Neuronal stem cell (in vitro differentiated cells): ENCODE measurements around the gene USF2.

Experiments used
- DNase-seq: peaks from one replicate; pipeline ENCODE4 v3.0.0-alpha.2; 2013; ENCODE audit warnings: low spot score
- H2AFZ ChIP-seq: one replicate; pipeline ENCODE4 v1.6.1; 2013; ENCODE audit warnings: mild to moderate bottlenecking, low read length, inconsistent platforms
- H2AK5ac ChIP-seq: 2 replicates; pipeline ENCODE4 v1.6.1; 2013; ENCODE audit warnings: low read depth, mild to moderate bottlenecking, inconsistent platforms, low read length, moderate library complexity, mixed read lengths
- H2BK120ac ChIP-seq: 2 replicates; pipeline ENCODE4 v1.6.1; 2013; ENCODE audit warnings: low read depth, mild to moderate bottlenecking, inconsistent platforms, low read length, moderate library complexity, mixed read lengths
- H2BK12ac ChIP-seq: one replicate; pipeline ENCODE4 v1.6.1; 2013; ENCODE audit warnings: low read length, inconsistent platforms
- H2BK15ac ChIP-seq: 2 replicates; pipeline ENCODE4 v1.6.1; 2013; ENCODE audit warnings: mild to moderate bottlenecking, low read length, inconsistent platforms, mixed read lengths
- H2BK5ac ChIP-seq: one replicate; pipeline ENCODE4 v1.6.1; 2013; ENCODE audit warnings: inconsistent platforms, mild to moderate bottlenecking, low read length, moderate library complexity
- H3K14ac ChIP-seq: one replicate; pipeline ENCODE4 v1.6.1; 2013; ENCODE audit warnings: low read length, inconsistent platforms
- H3K18ac ChIP-seq: 2 replicates; pipeline ENCODE4 v1.6.1; 2013; ENCODE audit warnings: low read length, inconsistent platforms
- H3K23ac ChIP-seq: 2 replicates; pipeline ENCODE4 v1.6.1; 2013; ENCODE audit warnings: low read depth, mild to moderate bottlenecking, mixed read lengths, low read length, inconsistent platforms; ENCODE audit not compliant: poor library complexity
- H3K27ac ChIP-seq: replicated peaks from 3 replicates; pipeline ENCODE4 v1.5.1; 2013; ENCODE audit warnings: low read length, inconsistent platforms
- H3K27me3 ChIP-seq, 3 experiments: 2 replicates each; pipeline ENCODE4 v1.6.1; 2013; ENCODE audit warnings: low read length in 3 of 3, mild to moderate bottlenecking in 2 of 3, inconsistent platforms in 1 of 3, low read depth in 1 of 3, mixed read lengths in 1 of 3, moderate library complexity in 1 of 3; ENCODE audit not compliant: control insufficient read depth in 3 of 3, insufficient read depth in 3 of 3
- H3K36me3 ChIP-seq, 2 donors: replicated peaks in 1 of 2; 2 replicates each; pipeline ENCODE4 v1.6.1; 2013; ENCODE audit warnings: low read length in 2 of 2; ENCODE audit not compliant: control insufficient read depth in 2 of 2, insufficient read depth in 2 of 2
- H3K4ac ChIP-seq: 2 replicates; pipeline ENCODE4 v1.6.1; 2013; ENCODE audit warnings: inconsistent platforms, mild to moderate bottlenecking, low read length, moderate library complexity
- H3K4me1 ChIP-seq, 2 donors: 1 replicate in 1 of 2; 2 replicates in 1 of 2; pipeline ENCODE4 v1.6.1; 2013; ENCODE audit warnings: low read length in 2 of 2, low read depth in 1 of 2; ENCODE audit not compliant: control insufficient read depth in 2 of 2, insufficient read depth in 1 of 2
- H3K4me2 ChIP-seq: one replicate; pipeline ENCODE4 v1.6.1; 2013; ENCODE audit warnings: mild to moderate bottlenecking, low read length, inconsistent platforms; ENCODE audit not compliant: insufficient read depth, poor library complexity, severe bottlenecking
- H3K4me3 ChIP-seq, 2 donors: 2 replicates each; pipeline ENCODE4 v1.5.1; 2013; ENCODE audit warnings: low read length in 2 of 2, mild to moderate bottlenecking in 2 of 2, inconsistent platforms in 1 of 2, moderate library complexity in 1 of 2
- H3K79me1 ChIP-seq: one replicate; pipeline ENCODE4 v1.6.1; 2013; ENCODE audit warnings: low read depth, mild to moderate bottlenecking, inconsistent platforms, low read length, moderate library complexity
- H3K9ac ChIP-seq: one replicate; pipeline ENCODE4 v1.6.1; 2013; ENCODE audit warnings: mild to moderate bottlenecking, low read depth, low read length, inconsistent platforms; ENCODE audit not compliant: poor library complexity
- H3K9me3 ChIP-seq, 2 donors: replicated peaks in 1 of 2; 2 replicates each; pipeline versions ENCODE3 to v1.6.1; 2013; ENCODE audit warnings: low read length in 2 of 2, mild to moderate bottlenecking in 2 of 2, inconsistent platforms in 1 of 2, low read depth in 1 of 2, mixed read lengths in 1 of 2, moderate library complexity in 1 of 2; ENCODE audit not compliant: control insufficient read depth in 2 of 2, insufficient read depth in 1 of 2
- H4K8ac ChIP-seq: one replicate; pipeline ENCODE4 v1.6.1; 2013; ENCODE audit warnings: low read depth, mild to moderate bottlenecking, inconsistent platforms, low read length, moderate library complexity
- H4K91ac ChIP-seq: one replicate; pipeline ENCODE4 v1.6.1; 2013; ENCODE audit warnings: low read length, low read depth, mild to moderate bottlenecking, inconsistent platforms; ENCODE audit not compliant: poor library complexity
- WGBS, 2 donors: extraction: QIAGEN DNeasy Blood & Tissue Kit; methylation state at CpG; one replicate each; pipeline ENCODE4 v1.1.7; 2013; ENCODE audit warnings: missing lambda C conversion rate in 2 of 2, mixed read lengths in 1 of 2; ENCODE audit not compliant: insufficient read length in 2 of 2, insufficient replicate concordance in 1 of 2; ENCODE audit errors: extremely low coverage in 2 of 2; 5-methylcytosine and 5-hydroxymethylcytosine counted together

Gene USF2

GRCh38 chr19:35261356-35262100 is 7.2 kb upstream of the USF2 start:
- Histone ChIP-seq H3K4me1 (peaks cover 7 to 13% of the 10 kb centered on the region in 2 donors), H2BK120ac (no peak overlapping the region), H2BK15ac (no peak overlapping the region), H3K4ac (no peak overlapping the region), H4K91ac (no peak overlapping the region), H3K14ac (no peak overlapping the region), H3K4me3 (no peak overlapping the region), H3K27me3 (peaks cover 0 to under 1% (median 0%) of the 10 kb centered on the region in 3 experiments), H3K4me2 (no peak overlapping the region), H2BK5ac (no peak overlapping the region), H3K79me1 (peaks cover 22% of the 10 kb centered on the region), H3K27ac (no peak overlapping the region), H4K8ac (peak overlapping the region; percentile 29), H3K36me3 (peaks cover 34 to 39% of the 10 kb centered on the region in 2 donors), H3K23ac (peak overlapping the region; percentile 87), H2AK5ac (no peak overlapping the region), H3K9ac (peak overlapping the region; percentile 30), H2BK12ac (no peak overlapping the region), H3K18ac (no peak overlapping the region), H3K9me3 (no peaks in the 10 kb centered on the region), H2AFZ (no peak overlapping the region)
- WGBS, 2 donors: no CpG with 5 or more reads among the region's 12 CpGs
- DNase-seq: no peak

GRCh38 chr19:35262101-35262761 is 6.5 kb upstream of the USF2 start:
- Histone ChIP-seq H2AK5ac (no peak overlapping the region), H3K4me2 (no peak overlapping the region), H3K4me1 (peaks cover 7 to 16% of the 10 kb centered on the region in 2 donors), H2BK12ac (no peak overlapping the region), H2BK15ac (no peak overlapping the region), H3K18ac (peak overlapping the region; percentile 62), H3K36me3 (peaks cover 37 to 43% of the 10 kb centered on the region in 2 donors), H4K8ac (peak overlapping the region; percentile 57), H3K4me3 (no peak overlapping the region), H3K79me1 (peaks cover 22% of the 10 kb centered on the region), H3K23ac (peak overlapping the region; percentile 87), H3K27me3 (peaks cover 0 to 2% (median 0%) of the 10 kb centered on the region in 3 experiments), H3K4ac (no peak overlapping the region), H2BK120ac (peak overlapping the region; percentile 56), H3K9me3 (no peaks in the 10 kb centered on the region), H3K27ac (no peak overlapping the region), H3K14ac (no peak overlapping the region), H4K91ac (no peak overlapping the region), H2AFZ (no peak overlapping the region), H3K9ac (peak overlapping the region; percentile 30), H2BK5ac (peak overlapping the region; percentile 88)
- DNase-seq: no peak
- WGBS, 2 donors: no CpG with 5 or more reads among the region's 17 CpGs

DNA sequence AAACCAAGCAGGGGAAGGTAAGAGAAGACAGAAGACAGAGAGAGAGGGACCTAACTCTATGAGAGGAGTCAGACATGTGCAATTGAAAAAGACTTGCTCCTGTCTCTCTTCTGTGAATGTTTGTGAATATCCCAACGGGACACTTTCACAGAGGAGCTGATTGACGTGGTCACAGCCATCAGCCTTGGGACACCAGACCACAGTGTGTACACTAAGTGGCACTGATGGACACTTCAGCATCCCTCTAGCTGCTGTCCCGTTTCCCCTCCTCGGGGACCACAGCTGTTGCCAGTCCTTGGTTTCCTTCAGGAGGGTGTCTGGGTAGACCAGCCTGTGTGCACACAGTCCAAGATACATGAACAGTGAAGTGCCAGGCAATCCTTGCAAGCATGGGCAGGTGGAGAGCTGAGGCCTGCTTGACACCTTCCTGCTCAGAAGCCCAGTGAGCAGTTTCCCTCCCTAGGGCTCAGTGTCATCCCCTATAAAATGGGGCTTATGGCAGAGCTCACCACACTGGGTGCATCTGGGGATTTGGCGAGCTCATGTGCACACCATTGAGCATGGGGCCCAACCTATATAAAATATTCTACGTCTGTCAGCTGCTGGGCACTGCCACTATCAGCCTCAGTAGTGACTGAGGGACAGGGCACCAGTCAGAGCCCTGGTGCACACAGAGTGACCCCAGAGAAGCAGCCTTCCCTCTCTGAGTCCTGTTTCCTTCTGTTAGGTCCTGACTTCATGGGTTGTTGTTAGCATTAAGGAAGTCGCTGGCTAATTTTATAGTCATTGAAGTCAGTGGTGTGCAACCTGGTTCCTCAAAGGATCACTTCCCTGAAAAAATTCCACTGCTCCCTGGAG is 4.3 kb upstream of the USF2 start:
- Histone ChIP-seq H2BK5ac (peak overlapping the region; percentile 6), H3K4me2 (no peak overlapping the region), H3K27ac (no peak overlapping the region), H4K91ac (no peak overlapping the region), H3K18ac (no peak overlapping the region), H3K4me1 (peaks cover 0 to 3% of the 10 kb centered on the region in 2 donors), H3K27me3 (peaks cover 0 to 2% (median 0%) of the 10 kb centered on the region in 3 experiments), H2AFZ (no peak overlapping the region), H3K23ac (peak overlapping the region; percentile 75), H3K9ac (no peak overlapping the region), H2AK5ac (no peak overlapping the region), H4K8ac (no peak overlapping the region), H3K14ac (no peak overlapping the region), H3K79me1 (peaks cover 19% of the 10 kb centered on the region), H3K4ac (no peak overlapping the region), H2BK120ac (peak overlapping the region; percentile 26), H2BK12ac (no peak overlapping the region), H3K4me3 (no peak overlapping the region), H2BK15ac (no peak overlapping the region), H3K9me3 (no peaks in the 10 kb centered on the region), H3K36me3 (peaks cover 37% of the 10 kb centered on the region in 2 donors)
- no CpG with 5 or more reads among the region's 7 CpGs for WGBS, 2 donors
- DNase-seq: no peak
